Liver (tissue), 9 donors: Measurements from ENCODE around the gene RNASE8. TPM values are rescaled to one million over a fixed set of nuclear protein-coding genes. Genes with fewer than 3 reads are reported as not detected.
"Not testable (repeated sequence)": the region's sequence is repeated elsewhere in the genome, so short reads cannot be mapped to it uniquely, and the experiment has no call there.

Experiments used
- DNase-seq: peaks from one replicate; pipeline ENCODE4 v3.0.0-alpha.2; 2017; ENCODE audit warnings: low spot score
- H3K27ac ChIP-seq, 2 donors: one replicate each; pipeline ENCODE4 v1.7.0; 2013; ENCODE audit warnings: inconsistent platforms in 2 of 2, low read length in 2 of 2, control low read depth in 1 of 2, low read depth in 1 of 2, mild to moderate bottlenecking in 1 of 2
- H3K27me3 ChIP-seq, 4 donors: one replicate each; pipeline versions ENCODE4 v1.6.1 to v1.7.0; 2013; ENCODE audit warnings: low read length in 3 of 4, inconsistent platforms in 1 of 4, mild to moderate bottlenecking in 1 of 4, moderate library complexity in 1 of 4; ENCODE audit not compliant: control insufficient read depth in 4 of 4, insufficient read depth in 4 of 4
- H3K36me3 ChIP-seq, 4 donors: one replicate each; pipeline versions ENCODE4 v1.6.1 to v1.7.0; 2013; ENCODE audit warnings: low read length in 3 of 4, mild to moderate bottlenecking in 3 of 4, low read depth in 1 of 4, moderate library complexity in 1 of 4; ENCODE audit not compliant: control insufficient read depth in 4 of 4, insufficient read depth in 3 of 4
- H3K4me1 ChIP-seq, 4 donors: one replicate each; pipeline versions ENCODE4 v1.6.1 to v1.7.0; 2013; ENCODE audit warnings: low read length in 3 of 4, mild to moderate bottlenecking in 3 of 4, moderate library complexity in 1 of 4; ENCODE audit not compliant: control insufficient read depth in 4 of 4, insufficient read depth in 4 of 4
- H3K4me3 ChIP-seq, 3 donors: one replicate each; pipeline versions ENCODE4 v1.6.1 to v1.7.0; 2013; ENCODE audit warnings: low read length in 3 of 3, control low read depth in 1 of 3, low read depth in 1 of 3, mild to moderate bottlenecking in 1 of 3
- H3K9ac ChIP-seq, 2 donors: one replicate each; pipeline ENCODE4 v1.7.0; 2013; ENCODE audit warnings: low read length in 2 of 2, mild to moderate bottlenecking in 2 of 2, moderate library complexity in 2 of 2, control low read depth in 1 of 2, low read depth in 1 of 2
- H3K9me3 ChIP-seq, 4 donors: one replicate each; pipeline versions ENCODE4 v1.6.1 to v1.7.0; 2013; ENCODE audit warnings: low read length in 3 of 4; ENCODE audit not compliant: control insufficient read depth in 4 of 4
- FOXA1 ChIP-seq: IDR thresholded peaks from 2 replicates; pipeline ENCODE4 v1.6.1; 2016; ENCODE audit warnings: antibody characterized with exemption
- FOXA2 ChIP-seq: IDR thresholded peaks from 2 replicates; pipeline ENCODE4 v1.6.1; 2016; ENCODE audit warnings: antibody characterized with exemption
- GABPA ChIP-seq, 2 donors: IDR thresholded peaks in 1 of 2; conservative IDR thresholded peaks in 1 of 2; 2 replicates each; pipeline ENCODE4 v1.6.1; 2016; ENCODE audit warnings: antibody characterized with exemption in 2 of 2, mild to moderate bottlenecking in 1 of 2, moderate library complexity in 1 of 2
- HNF4A ChIP-seq, 2 donors: conservative IDR thresholded peaks; 2 replicates each; pipeline ENCODE4 v1.6.1; 2016; ENCODE audit warnings: antibody characterized with exemption in 2 of 2, mild to moderate bottlenecking in 2 of 2
- HNF4G ChIP-seq: IDR thresholded peaks from 2 replicates; pipeline ENCODE4 v1.6.1; 2016; ENCODE audit warnings: antibody characterized with exemption
- JUND ChIP-seq, 2 donors: IDR thresholded peaks; 2 replicates each; pipeline ENCODE4 v1.6.1; 2016; ENCODE audit warnings: antibody characterized with exemption in 2 of 2
- NR2F2 ChIP-seq: IDR thresholded peaks from 2 replicates; pipeline ENCODE4 v1.6.1; 2016; ENCODE audit warnings: antibody characterized with exemption
- RAD21 ChIP-seq, 2 donors: IDR thresholded peaks; 2 replicates each; pipeline ENCODE4 v1.6.1; 2016; ENCODE audit warnings: antibody characterized with exemption in 2 of 2, mild to moderate bottlenecking in 2 of 2
- RXRA ChIP-seq, 2 donors: IDR thresholded peaks; 2 replicates each; pipeline ENCODE4 v1.6.1; 2017 to 2018; ENCODE audit warnings: antibody characterized with exemption in 2 of 2, mild to moderate bottlenecking in 1 of 2
- SP1 ChIP-seq: IDR thresholded peaks from 2 replicates; pipeline ENCODE4 v1.6.1; 2018; ENCODE audit warnings: antibody characterized with exemption, mild to moderate bottlenecking
- TAF1 ChIP-seq: conservative IDR thresholded peaks from 2 replicates; pipeline ENCODE4 v1.6.1; 2016; ENCODE audit warnings: antibody characterized with exemption, mild to moderate bottlenecking
- YY1 ChIP-seq: IDR thresholded peaks from 2 replicates; pipeline ENCODE4 v1.6.1; 2016; ENCODE audit warnings: antibody characterized with exemption, mild to moderate bottlenecking
- WGBS: extraction: QIAGEN DNeasy Blood & Tissue Kit; methylation state at CpG from one replicate; pipeline ENCODE4 v1.1.7; 2013; 5-methylcytosine and 5-hydroxymethylcytosine counted together
- polyA plus RNA-seq, 2 donors: library from polyadenylated mRNA; stranded (reverse) in 1 of 2; unstranded in 1 of 2; fragments of 200-250 nt in 1 of 2; fragments of >200 nt in 1 of 2; fragmentation: Nextera tagmentation in 1 of 2; extraction: Ambion mirVana in 1 of 2; gene quantifications; one replicate each; pipeline versions ENCODE4 v1.2.1 to v1.2.3, GENCODE V29; 2013 to 2015
- total RNA-seq, 2 donors: library from RNA; depleted of rRNA; stranded (reverse); fragments of >200 nt; gene quantifications; one replicate each; pipeline ENCODE4 v1.2.3, GENCODE V29; 2014
- TF ChIP-seq, protein P1 (sequence below): IDR thresholded peaks from 2 replicates; pipeline ENCODE4 v1.6.1; 2016; ENCODE audit warnings: antibody characterized with exemption
- TF ChIP-seq, protein P2 (sequence below): IDR thresholded peaks from 2 replicates; pipeline ENCODE4 v1.6.1; 2016; ENCODE audit warnings: antibody characterized with exemption
- TF ChIP-seq, protein P3 (sequence below): fragments of 150-350 bp; IDR thresholded peaks from 2 replicates; pipeline ENCODE4 v1.5.1; 2017; ENCODE audit warnings: improper control_type of control experiment, low read depth, low read length; ENCODE audit not compliant: missing input control
- TF ChIP-seq, protein P4 (sequence below): IDR thresholded peaks from 2 replicates; pipeline ENCODE4 v1.6.1; 2016; ENCODE audit warnings: antibody characterized with exemption
- donor health status: healthy.
- donor health status: healthy.
- donor health status: healthy.
- donor health status: healthy.
- donor health status: healthy.

The RNASE8 gene, protein sequence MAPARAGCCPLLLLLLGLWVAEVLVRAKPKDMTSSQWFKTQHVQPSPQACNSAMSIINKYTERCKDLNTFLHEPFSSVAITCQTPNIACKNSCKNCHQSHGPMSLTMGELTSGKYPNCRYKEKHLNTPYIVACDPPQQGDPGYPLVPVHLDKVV
- not detected for total RNA-seq
- not detected for polyA plus RNA-seq

DNA sequence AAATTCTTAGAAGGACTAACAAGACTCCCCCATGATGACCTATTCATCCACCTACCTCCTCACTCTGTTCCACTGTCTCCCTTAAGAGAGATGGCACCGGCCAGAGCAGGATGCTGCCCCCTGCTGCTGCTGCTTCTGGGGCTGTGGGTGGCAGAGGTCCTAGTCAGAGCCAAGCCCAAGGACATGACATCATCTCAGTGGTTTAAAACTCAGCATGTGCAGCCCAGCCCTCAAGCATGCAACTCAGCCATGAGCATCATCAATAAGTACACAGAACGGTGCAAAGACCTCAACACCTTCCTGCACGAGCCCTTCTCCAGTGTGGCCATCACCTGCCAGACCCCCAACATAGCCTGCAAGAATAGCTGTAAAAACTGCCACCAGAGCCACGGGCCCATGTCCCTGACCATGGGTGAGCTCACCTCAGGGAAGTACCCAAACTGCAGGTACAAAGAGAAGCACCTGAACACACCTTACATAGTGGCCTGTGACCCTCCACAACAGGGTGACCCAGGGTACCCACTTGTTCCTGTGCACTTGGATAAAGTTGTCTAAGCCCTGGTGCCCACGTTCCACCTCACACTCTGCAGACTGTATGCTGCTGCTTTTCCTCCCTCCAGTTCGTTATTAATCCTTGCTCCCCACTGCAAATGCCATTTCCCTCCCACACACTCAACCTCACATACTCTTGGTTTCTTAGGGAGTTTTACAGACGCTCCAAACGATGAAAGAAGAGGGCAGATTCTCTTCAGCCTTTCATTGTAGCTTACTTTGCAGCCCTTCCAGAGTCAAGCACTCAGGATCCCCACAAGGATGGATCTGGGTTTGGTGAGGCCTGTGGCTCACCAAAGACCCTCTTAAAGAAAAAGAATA lies at the start of gene RNASE8:
Gene RNASE8, plus strand, starts transcription at position 20 of the 873 bp plus-strand sequence. Its CDS starts 71 bp downstream, at position 91.
- no peak for DNase-seq
- no peak for TF ChIP-seq TAF1
- TF ChIP-seq, protein P1, sequence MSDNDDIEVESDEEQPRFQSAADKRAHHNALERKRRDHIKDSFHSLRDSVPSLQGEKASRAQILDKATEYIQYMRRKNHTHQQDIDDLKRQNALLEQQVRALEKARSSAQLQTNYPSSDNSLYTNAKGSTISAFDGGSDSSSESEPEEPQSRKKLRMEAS = no peak
- TF ChIP-seq NR2F2 = no peak
- TF ChIP-seq FOXA2 = no peak
- TF ChIP-seq, protein P2, sequence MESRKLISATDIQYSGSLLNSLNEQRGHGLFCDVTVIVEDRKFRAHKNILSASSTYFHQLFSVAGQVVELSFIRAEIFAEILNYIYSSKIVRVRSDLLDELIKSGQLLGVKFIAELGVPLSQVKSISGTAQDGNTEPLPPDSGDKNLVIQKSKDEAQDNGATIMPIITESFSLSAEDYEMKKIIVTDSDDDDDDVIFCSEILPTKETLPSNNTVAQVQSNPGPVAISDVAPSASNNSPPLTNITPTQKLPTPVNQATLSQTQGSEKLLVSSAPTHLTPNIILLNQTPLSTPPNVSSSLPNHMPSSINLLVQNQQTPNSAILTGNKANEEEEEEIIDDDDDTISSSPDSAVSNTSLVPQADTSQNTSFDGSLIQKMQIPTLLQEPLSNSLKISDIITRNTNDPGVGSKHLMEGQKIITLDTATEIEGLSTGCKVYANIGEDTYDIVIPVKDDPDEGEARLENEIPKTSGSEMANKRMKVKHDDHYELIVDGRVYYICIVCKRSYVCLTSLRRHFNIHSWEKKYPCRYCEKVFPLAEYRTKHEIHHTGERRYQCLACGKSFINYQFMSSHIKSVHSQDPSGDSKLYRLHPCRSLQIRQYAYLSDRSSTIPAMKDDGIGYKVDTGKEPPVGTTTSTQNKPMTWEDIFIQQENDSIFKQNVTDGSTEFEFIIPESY = no peak
- peak in 1 of 2 donors; percentile 39 for TF ChIP-seq RAD21 (IDR thresholded peaks at IDR 0.05)
- Histone ChIP-seq H3K27ac (peak within 1 kb of the TSS; percentile 1 to 6), H3K9ac (no peak within 1 kb of the TSS), H3K4me1 (peaks cover 14 to 61% (median 51%) of the 10 kb centered on the region in 4 donors), H3K36me3 (no peaks in the 10 kb centered on the region), H3K4me3 (no peak within 1 kb of the TSS), H3K27me3 (no peaks in the 10 kb centered on the region), H3K9me3 (no peaks in the 10 kb centered on the region)
- WGBS = 87% methylated on average over 8 of the region's 8 CpGs

DNA sequence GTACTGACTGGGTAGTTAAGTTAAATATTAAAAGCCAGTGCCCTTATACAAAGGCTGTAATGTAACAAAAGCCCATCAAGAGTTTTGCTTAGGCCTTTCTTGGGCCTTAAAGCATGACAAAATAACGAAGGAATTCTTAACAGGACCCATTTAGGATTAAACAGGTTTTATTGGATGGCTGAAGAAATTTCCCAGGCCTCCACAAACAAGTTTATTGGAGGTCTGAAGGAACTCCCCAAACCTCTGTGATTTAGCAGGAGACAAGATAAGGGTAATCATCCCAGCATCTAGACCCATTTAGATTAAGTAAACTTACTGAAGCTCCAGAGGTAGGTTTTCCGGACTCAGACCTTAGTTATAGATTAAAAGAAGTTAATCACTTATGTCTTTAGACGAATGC lies 47.9 kb upstream of the RNASE8 start:
- DNase-seq = not testable (repeated sequence)
- WGBS = 71% methylated on average over 3 of the region's 3 CpGs

DNA sequence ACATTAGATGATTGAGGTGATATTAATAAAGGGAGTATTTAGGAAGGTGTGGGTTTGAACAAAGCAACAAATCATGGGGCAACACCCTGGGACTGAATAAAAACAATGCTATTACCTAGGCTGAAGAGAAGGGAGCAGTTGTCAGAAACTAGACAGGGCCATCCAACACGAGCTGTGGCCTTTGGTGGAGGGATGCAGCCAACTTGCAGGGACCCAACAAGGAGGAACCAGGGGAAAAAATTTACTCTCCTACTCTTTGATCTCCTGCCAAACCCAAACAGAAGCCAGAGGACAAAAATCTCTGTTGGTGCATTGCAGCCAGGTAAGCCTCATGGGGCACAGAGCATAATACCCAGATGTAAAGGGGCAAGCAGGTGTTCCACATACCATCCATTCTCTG lies 46.5 kb upstream of the RNASE8 start:
- no peaks in the 10 kb centered on the region for H3K9me3 ChIP-seq
- H3K4me1 ChIP-seq = peaks cover 0 to 8% (median 5%) of the 10 kb centered on the region in 4 donors
- no peaks in the 10 kb centered on the region for H3K27me3 ChIP-seq
- no peak overlapping the region for H3K4me3 ChIP-seq
- no peak overlapping the region for H3K27ac ChIP-seq
- 57% methylated on average over 1 of the region's 1 CpG for WGBS
- H3K36me3 ChIP-seq = no peaks in the 10 kb centered on the region
- no peak for DNase-seq
- no peak overlapping the region for H3K9ac ChIP-seq
- TF ChIP-seq, protein P1 = no peak
- TF ChIP-seq YY1 (no peak), FOXA1 (no peak), GABPA (IDR thresholded peaks at IDR 0.05 in 1 of 2, conservative IDR thresholded peaks at IDR 0.05 in 1 of 2) (no peak), SP1 (no peak), HNF4A (conservative IDR thresholded peaks at IDR 0.05) (no peak), NR2F2 (no peak), JUND (IDR thresholded peaks at IDR 0.05) (no peak), HNF4G (no peak), RXRA (IDR thresholded peaks at IDR 0.05) (no peak)
- TF ChIP-seq, protein P3, sequence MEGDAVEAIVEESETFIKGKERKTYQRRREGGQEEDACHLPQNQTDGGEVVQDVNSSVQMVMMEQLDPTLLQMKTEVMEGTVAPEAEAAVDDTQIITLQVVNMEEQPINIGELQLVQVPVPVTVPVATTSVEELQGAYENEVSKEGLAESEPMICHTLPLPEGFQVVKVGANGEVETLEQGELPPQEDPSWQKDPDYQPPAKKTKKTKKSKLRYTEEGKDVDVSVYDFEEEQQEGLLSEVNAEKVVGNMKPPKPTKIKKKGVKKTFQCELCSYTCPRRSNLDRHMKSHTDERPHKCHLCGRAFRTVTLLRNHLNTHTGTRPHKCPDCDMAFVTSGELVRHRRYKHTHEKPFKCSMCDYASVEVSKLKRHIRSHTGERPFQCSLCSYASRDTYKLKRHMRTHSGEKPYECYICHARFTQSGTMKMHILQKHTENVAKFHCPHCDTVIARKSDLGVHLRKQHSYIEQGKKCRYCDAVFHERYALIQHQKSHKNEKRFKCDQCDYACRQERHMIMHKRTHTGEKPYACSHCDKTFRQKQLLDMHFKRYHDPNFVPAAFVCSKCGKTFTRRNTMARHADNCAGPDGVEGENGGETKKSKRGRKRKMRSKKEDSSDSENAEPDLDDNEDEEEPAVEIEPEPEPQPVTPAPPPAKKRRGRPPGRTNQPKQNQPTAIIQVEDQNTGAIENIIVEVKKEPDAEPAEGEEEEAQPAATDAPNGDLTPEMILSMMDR = no peak
- TF ChIP-seq, protein P4, sequence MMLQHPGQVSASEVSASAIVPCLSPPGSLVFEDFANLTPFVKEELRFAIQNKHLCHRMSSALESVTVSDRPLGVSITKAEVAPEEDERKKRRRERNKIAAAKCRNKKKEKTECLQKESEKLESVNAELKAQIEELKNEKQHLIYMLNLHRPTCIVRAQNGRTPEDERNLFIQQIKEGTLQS = no peak
- TF ChIP-seq, protein P2 = no peak

More for the DNA sequence above, 47.9 kb upstream of the RNASE8 start:
- not testable (repeated sequence) for H3K27ac ChIP-seq, H3K36me3 ChIP-seq, H3K27me3 ChIP-seq, H3K9ac ChIP-seq, H3K4me3 ChIP-seq, H3K4me1 ChIP-seq, H3K9me3 ChIP-seq
